ENCODE measurements around the gene STARD7. TPM values are rescaled to one million over a fixed set of nuclear protein-coding genes. Genes with fewer than 3 reads are reported as not detected.

STARD7 gene
- total and polyA plus RNA-seq, 9 of the 15 experiments (the other 6 are each of a cell fraction or from before 2014, with no cell fraction given) = 90.9 to 196 (median 145) TPM

DNA sequence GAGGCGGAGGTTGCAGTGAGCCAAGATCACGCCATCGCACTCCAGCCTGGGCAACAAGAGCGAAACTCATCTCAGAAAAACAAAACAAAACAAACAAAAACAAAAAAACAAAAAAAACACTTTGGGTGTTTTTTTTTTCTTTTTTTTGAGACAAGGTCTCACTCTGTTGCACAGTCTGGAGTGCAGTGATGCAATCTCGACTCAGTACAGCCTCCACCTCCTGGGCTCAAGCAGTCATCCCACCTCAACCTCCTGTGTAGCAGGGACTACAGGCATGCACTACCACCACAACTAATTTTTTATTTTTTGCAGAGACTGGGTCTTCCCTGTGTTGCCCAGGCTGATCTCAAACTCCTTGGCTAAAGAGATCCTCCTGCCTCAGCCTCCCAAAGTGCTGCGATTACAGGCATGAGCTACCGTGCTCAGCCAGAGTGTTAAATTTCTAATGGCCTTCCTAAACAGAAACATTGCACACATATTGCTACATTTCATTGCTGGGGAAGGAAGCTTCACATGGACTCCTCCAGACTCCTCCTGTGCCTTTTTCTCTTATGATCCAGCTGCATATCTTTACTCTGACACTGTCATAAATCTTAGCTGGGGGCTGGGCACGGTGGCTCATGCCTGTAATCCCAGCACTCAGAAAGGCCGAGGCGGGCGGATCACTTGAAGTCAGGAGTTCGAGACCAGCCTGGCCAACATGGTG is 19.7 kb downstream of the STARD7 start (continued):
- TF ChIP-seq, protein P1, sequence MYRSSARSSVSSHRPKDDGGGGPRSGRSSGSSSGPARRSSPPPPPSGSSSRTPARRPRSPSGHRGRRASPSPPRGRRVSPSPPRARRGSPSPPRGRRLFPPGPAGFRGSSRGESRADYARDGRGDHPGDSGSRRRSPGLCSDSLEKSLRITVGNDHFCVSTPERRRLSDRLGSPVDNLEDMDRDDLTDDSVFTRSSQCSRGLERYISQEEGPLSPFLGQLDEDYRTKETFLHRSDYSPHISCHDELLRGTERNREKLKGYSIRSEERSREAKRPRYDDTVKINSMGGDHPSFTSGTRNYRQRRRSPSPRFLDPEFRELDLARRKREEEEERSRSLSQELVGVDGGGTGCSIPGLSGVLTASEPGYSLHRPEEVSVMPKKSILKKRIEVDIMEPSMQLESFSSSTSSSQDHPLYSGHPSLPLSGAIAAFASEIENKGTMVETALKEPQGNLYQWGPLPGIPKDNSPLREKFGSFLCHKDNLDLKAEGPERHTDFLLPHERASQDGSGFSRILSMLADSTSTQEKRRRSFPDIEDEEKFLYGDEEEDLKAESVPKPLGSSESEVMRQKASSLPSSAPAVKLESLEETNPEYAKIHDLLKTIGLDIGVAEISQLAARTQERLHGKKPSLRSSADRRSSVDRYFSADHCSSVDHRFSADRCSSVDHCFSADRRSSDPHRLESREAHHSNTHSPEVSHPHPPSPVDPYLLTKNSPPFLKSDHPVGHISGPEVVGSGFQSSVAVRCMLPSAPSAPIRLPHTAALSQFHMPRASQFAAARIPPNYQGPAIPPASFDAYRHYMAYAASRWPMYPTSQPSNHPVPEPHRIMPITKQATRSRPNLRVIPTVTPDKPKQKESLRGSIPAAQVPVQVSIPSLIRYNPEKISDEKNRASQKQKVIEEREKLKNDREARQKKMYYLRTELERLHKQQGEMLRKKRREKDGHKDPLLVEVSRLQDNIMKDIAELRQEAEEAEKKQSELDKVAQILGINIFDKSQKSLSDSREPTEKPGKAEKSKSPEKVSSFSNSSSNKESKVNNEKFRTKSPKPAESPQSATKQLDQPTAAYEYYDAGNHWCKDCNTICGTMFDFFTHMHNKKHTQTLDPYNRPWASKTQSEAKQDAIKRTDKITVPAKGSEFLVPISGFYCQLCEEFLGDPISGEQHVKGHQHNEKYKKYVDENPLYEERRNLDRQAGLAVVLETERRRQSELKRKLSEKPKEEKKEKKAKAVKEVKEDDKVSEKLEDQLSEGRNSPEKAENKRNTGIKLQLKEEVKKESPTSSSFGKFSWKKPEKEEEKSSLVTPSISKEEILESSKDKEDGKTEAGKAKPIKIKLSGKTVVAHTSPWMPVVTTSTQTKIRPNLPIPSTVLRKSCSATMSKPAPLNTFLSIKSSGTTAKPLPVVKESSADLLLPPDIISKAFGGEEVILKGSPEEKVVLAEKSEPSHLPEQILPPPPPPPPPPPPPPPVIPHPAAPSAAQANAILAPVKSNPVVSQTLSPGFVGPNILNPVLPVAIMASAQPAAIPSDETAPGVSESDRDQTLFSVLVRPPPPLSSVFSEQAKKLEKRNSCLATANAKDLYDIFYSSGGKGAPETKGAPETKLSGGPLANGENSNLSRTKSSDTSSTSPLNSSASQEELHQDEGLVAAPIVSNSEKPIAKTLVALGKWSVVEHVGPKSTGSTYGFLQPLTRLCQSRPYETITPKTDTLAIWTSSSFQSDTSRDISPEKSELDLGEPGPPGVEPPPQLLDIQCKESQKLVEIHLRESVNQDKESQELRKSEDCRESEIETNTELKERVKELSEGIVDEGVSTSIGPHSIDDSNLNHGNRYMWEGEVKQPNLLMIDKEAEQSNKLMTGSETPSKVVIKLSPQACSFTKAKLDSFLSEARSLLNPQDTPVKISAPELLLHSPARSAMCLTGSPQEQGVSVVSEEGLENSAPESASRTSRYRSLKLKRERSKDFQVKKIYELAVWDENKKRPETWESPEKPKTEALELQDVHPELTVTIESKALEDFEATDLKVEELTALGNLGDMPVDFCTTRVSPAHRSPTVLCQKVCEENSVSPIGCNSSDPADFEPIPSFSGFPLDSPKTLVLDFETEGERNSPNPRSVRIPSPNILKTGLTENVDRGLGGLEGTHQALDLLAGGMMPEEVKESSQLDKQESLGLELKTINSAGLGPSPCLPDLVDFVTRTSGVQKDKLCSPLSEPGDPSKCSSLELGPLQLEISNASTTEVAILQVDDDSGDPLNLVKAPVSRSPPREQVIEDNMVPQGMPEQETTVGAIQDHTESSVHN (IDR thresholded peaks at IDR 0.05; ENCODE audit: borderline replicate concordance in 1 of 2, low read depth in 1 of 2) = no peak
- TF ChIP-seq DDX20 (tag; IDR thresholded peaks at IDR 0.05; ENCODE audit: low read depth) = no peak
- TF ChIP-seq, protein P2, sequence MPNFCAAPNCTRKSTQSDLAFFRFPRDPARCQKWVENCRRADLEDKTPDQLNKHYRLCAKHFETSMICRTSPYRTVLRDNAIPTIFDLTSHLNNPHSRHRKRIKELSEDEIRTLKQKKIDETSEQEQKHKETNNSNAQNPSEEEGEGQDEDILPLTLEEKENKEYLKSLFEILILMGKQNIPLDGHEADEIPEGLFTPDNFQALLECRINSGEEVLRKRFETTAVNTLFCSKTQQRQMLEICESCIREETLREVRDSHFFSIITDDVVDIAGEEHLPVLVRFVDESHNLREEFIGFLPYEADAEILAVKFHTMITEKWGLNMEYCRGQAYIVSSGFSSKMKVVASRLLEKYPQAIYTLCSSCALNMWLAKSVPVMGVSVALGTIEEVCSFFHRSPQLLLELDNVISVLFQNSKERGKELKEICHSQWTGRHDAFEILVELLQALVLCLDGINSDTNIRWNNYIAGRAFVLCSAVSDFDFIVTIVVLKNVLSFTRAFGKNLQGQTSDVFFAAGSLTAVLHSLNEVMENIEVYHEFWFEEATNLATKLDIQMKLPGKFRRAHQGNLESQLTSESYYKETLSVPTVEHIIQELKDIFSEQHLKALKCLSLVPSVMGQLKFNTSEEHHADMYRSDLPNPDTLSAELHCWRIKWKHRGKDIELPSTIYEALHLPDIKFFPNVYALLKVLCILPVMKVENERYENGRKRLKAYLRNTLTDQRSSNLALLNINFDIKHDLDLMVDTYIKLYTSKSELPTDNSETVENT (CRISPR knock-in tag; IDR thresholded peaks at IDR 0.05) = no peak
- no peak for TF ChIP-seq HNRNPUL1 (IDR thresholded peaks at IDR 0.05; ENCODE audit: low read length)
- TF ChIP-seq ZNF589 (CRISPR knock-in tag; IDR thresholded peaks at IDR 0.05; ENCODE audit: low read depth) = peak; percentile 66; the same call in 1 of the 2 replicates
- no peak for TF ChIP-seq ZBTB17 (CRISPR knock-in tag; IDR thresholded peaks at IDR 0.05)
- TF ChIP-seq, protein P3, sequence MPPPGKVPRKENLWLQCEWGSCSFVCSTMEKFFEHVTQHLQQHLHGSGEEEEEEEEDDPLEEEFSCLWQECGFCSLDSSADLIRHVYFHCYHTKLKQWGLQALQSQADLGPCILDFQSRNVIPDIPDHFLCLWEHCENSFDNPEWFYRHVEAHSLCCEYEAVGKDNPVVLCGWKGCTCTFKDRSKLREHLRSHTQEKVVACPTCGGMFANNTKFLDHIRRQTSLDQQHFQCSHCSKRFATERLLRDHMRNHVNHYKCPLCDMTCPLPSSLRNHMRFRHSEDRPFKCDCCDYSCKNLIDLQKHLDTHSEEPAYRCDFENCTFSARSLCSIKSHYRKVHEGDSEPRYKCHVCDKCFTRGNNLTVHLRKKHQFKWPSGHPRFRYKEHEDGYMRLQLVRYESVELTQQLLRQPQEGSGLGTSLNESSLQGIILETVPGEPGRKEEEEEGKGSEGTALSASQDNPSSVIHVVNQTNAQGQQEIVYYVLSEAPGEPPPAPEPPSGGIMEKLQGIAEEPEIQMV (tag; conservative IDR thresholded peaks at IDR 0.05; ENCODE audit: low read depth) = no peak
- no peak for TF ChIP-seq ZNF778 (CRISPR knock-in tag; IDR thresholded peaks at IDR 0.05)
- peak in 1 of 2 experiments; percentile 32; a peak in 1 of 4 replicates for TF ChIP-seq MAZ (CRISPR knock-in tag; conservative IDR thresholded peaks at IDR 0.05 in 1 of 2, IDR thresholded peaks at IDR 0.05 in 1 of 2)
- TF ChIP-seq, protein P4, sequence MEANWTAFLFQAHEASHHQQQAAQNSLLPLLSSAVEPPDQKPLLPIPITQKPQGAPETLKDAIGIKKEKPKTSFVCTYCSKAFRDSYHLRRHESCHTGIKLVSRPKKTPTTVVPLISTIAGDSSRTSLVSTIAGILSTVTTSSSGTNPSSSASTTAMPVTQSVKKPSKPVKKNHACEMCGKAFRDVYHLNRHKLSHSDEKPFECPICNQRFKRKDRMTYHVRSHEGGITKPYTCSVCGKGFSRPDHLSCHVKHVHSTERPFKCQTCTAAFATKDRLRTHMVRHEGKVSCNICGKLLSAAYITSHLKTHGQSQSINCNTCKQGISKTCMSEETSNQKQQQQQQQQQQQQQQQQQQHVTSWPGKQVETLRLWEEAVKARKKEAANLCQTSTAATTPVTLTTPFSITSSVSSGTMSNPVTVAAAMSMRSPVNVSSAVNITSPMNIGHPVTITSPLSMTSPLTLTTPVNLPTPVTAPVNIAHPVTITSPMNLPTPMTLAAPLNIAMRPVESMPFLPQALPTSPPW (CRISPR knock-in tag; IDR thresholded peaks at IDR 0.05) = peak; percentile 36; the same call in 1 of the 2 replicates
- TF ChIP-seq CEBPG (CRISPR knock-in tag; IDR thresholded peaks at IDR 0.05) = peak; percentile 86
- peak; percentile 87 to 89 for TF ChIP-seq CEBPG (tag; conservative IDR thresholded peaks at IDR 0.05 in 1 of 2, IDR thresholded peaks at IDR 0.05 in 1 of 2)

Data from K562 (cell line).